ENCODE data around the gene NUDT13. TPM values are rescaled to one million over a fixed set of nuclear protein-coding genes. Genes with fewer than 3 reads are reported as not detected.
A peak's percentile ranks its signal among the peaks of the same experiment; 100 is the strongest.

Gene NUDT13
- total RNA-seq, 1 donor: 1.8 TPM

DNA sequence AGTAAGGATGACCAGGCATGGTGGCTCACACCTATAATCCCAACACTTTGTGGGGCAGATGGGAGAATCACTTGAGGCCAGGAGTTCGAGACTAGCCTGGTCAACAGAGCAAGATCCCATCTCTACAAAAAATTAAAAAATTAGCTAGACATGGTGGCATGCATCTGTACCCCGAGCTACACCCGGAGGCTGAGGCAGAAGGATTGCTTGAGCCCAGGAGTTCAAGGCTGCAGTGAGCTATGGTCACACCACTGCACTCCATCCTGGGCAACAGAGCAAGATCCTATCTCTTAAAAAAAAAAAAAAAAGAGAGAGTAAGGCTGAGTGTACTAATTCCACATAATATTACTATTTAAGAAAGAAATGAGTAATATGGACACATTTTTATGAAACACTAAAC lies 17.4 kb upstream of the NUDT13 start:
- no peak for DNase-seq (ENCODE audit: low read depth)
- H3K4me3 ChIP-seq (ENCODE audit: low read depth, low read length): no peak overlapping the region
- no peak for TF ChIP-seq CTCF (IDR thresholded peaks at IDR 0.05; ENCODE audit: insufficient read depth, low read length)

DNA sequence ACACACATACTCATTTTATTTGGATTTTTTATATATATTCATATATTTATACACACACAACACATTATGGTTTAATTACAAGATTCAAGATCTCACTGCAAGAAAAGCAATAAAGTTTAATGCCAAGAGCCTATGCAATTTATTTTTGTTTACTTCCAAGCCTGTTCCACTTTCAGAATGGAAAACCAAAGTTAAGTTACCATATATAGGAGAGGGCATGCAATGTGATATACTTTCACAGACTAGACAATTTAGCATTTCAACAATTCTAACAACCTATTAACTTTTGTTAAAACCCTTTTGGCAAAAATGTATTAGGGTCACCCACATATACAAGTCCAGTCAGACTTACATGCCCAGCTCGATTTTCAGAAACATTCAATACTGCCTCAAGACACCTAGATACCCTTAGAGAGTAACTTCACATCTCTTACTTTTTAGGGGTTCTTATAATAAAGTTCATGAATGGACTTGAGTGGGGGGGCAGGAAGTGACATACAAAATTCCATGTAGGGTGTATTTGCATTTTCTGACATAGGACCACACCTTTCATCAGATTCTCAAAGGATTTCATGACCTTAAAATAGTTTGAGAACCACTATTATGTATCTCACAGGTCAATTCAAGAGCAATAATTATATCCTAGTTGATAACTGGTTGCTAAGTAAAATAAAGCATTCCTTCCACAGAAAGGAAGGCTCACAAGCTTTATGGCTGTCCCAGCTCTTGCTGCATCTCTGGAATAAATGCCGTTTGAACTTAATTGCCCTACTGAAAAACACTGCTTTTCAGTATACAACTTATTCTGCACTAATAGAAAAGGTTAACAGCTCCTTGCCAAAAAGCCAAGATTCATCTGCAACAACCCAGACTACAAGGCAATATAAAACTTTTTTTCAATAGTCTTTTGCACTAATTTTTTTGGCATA lies 16.1 kb upstream of the NUDT13 start:
- no peak for TF ChIP-seq CTCF (IDR thresholded peaks at IDR 0.05; ENCODE audit: insufficient read depth, low read length)
- peak; percentile 45 for DNase-seq (ENCODE audit: low read depth)
- H3K4me3 ChIP-seq (ENCODE audit: low read depth, low read length): peak overlapping the region; percentile 91

GRCh38 chr10:73094986-73095480 lies 15.2 kb upstream of the NUDT13 start:
- peak overlapping the region; percentile 91 for H3K4me3 ChIP-seq (ENCODE audit: low read depth, low read length)
- no peak for TF ChIP-seq CTCF (IDR thresholded peaks at IDR 0.05; ENCODE audit: insufficient read depth, low read length)
- DNase-seq (ENCODE audit: low read depth): peak; percentile 26

DNA sequence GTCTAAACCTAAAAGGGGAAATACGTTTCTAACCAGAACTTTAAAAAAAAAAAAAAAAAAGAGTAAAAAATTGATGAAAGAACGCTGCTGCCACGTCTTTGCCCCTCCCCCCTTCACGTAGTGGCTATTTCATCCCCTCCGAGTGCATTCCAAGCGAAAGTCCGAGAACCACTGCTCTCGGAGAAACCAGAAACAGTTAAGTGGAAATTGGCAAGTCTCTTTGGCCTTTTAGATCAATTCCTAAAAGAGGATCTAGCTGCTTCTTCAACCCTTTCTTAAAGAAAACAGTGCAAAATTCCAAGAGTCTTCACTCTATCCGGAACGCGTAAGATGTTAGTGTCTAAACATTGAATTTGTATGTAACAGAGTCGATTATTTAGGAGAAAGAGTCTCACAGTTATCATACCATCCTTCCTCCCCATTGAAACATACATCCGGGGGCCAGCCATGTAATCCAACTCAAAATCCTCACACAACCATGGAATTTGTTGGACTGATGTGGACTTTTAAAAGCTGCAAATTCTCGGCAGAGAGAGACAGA lies 14.7 kb upstream of the NUDT13 start:
- DNase-seq (ENCODE audit: low read depth): peak; percentile 89
- TF ChIP-seq CTCF (IDR thresholded peaks at IDR 0.05; ENCODE audit: insufficient read depth, low read length): no peak
- H3K4me3 ChIP-seq (ENCODE audit: low read depth, low read length): peak overlapping the region; percentile 91

DNA sequence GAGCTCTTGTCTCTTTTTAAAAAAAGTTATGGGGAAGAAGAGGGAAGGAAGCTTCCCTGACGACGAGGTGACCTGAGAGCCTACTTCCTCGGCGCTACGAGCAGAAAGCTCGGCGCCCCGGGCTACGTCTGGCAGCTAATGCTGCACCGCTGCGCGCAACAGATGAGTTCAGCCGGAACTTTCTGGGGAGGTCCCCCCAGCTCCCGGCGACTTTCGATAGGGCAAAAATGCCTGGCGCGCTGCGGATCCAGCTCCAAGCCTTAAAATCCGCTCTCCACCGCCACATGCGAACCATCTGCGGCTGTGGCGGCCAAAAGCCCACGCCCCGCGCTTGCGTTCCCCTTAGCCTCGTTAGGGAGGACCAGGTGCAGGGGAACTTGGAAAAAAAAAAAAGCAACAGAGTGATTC lies 14.2 kb upstream of the NUDT13 start:
- peak; percentile 75 for DNase-seq (ENCODE audit: low read depth)

More for the DNA sequence above, 14.2 kb upstream of the NUDT13 start:
- no peak for TF ChIP-seq CTCF (IDR thresholded peaks at IDR 0.05; ENCODE audit: insufficient read depth, low read length)
- peak overlapping the region; percentile 91 for H3K4me3 ChIP-seq (ENCODE audit: low read depth, low read length)

All from fibroblast of the aortic adventitia (primary cell).